HG03571 (cell line): ENCODE results near the gene LRP1.
"Not testable (repeated sequence)": the region's sequence is repeated elsewhere in the genome, so short reads cannot be mapped to it uniquely, and the experiment has no call there.

Experiments used
- ATAC-seq: cut with Tn5 transposase; IDR thresholded peaks from one replicate; pipeline ENCODE4 v1.9.1; 2021; ENCODE audit not compliant: unreplicated experiment

Gene LRP1

DNA sequence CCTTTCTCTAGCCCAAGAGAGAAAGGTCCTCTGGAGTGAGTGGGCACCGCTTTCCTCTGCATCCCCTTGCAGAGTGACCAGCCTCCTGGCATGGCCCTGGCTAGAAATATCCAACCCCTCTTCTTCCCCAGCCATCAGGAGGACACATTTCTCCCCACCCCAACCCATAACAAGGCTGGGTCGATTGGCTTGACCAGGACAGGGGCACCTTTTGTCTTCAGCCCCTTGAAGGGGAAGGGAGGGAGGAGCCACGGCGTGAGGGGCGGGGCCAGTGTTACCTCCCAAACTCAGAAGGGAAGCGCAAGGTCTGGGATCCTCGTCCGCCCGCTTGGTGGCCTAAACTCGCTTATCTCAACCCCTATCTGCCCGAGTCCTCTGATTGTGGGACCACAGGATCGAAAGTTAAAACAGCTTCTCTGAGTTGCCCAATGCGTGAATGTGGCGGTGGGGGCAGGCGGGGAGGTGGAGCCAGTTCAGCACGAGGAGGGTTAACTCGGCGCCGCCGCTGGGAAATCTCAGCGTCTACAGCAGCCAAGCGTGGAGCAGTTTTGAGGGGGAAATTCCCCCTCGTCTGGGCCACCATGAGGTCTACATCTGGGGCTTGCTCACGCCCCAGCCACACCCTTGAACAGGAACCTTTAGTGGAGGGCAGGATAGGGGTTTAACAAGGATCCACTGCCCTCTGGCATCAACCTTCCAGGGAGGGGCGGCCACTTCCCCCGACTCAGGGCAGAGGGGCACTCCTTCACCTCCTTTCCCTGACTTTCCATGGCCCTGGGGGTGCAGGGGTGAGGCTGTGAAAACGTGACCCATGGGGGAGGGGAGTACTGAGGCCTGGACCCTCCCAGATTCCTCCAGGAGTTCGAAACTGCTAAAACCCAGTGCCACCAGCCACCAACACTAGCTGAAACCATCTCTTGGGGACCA lies 17.9 kb upstream of the LRP1 start:
- peak; percentile 53 for ATAC-seq

DNA sequence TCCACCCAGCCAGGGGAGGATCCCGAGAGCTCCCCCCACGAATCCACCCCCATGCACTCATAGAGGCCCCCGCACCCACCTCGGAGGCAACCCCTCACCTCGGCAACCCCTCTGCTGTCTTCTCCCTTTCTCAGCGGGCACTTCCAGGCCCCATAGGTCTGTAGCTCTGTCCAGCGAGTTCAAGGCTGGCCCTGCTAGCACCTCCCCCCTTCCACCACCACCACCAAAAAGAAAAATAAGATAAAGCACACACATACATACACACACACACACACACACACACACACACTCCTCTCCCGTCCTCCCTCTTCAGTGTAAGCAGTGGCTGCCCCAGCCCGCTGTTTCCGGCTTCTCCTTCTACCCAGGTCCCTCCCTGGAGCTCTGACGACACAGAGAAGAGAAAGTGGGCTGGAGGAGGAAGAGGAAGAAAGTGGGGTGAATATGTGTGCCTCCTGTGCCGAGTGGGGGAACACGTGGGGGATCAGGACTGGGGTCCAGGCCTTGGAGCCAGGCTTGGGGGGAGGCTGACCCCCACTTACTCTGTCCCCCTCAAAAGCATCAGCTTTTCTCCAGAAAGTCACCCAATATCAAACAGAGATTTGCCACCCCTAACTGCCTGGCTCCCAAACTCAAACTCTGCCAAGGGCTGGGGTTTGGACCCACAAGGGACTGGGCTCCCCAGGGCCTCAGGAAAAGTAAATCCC lies 17.1 kb upstream of the LRP1 start, which contains the start of gene STAT6:
TSS of gene STAT6 (minus strand) at position 332 of the 704 bp plus-strand sequence. CDS start 3,084 bp downstream, outside the sequence.
- peak; percentile 50 for ATAC-seq

GRCh38 chr12:57112492-57113294 lies 15.6 kb upstream of the LRP1 start:
- peak; percentile 44 for ATAC-seq

DNA sequence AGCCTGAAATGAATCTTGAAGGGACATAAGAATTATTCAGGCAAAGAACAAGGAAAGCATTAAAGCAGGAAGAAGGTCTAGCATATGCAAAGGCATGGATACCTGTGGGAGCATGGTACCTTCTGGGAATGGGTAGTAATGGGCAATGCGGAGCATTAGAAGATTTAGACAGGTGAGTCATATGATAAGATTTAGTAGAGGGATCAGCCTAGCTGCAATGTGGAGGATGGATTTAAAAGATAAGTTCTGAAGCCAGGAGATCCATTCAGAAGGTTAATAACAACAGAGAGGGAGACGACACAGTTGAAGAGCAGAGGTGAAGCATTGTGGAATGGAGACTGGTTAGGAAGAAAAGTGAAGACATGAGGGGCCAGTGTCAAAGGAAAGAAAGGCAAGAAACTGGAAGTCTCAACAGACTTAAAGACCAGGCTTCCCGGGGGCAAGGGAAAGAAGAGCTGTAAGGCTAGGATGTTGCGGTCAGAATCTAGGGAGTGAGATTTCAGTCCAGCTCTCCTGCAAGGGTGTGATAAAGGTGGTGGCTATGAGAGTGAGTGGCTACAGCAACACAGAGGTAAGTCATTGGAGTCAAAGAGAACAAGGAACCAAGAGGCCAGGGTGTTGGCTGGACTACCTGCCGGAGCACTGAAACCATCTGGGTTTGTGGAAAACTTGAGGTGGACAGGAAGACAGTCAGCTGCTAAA lies 11.6 kb upstream of the LRP1 start:
- no peak for ATAC-seq

- ATAC-seq = no peak
Measured at GRCh38 chr12:57118711-57119271, 9.5 kb upstream of the LRP1 start.

GRCh38 chr12:57119294-57120085 lies 8.8 kb upstream of the LRP1 start:
- ATAC-seq = no peak

DNA sequence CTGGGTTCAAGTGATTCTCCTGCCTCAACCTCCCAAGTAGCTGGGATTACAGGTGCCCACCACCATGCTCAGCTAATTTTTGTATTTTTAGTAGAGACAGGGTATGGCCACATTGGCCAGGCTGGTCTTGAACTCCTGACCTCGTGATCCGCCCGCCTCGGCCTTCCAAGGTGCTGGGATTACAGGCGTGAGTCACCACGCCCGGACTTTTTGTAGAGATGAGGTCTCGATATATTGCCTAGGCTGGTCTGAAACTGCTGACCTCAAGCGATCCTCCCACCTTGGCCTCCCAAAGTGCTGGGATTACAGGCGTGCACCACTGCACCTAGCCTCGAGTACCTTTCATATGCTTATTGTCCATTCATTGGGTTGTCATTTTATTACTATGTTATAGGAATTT lies 7.6 kb upstream of the LRP1 start:
- ATAC-seq = not testable (repeated sequence)

- no peak for ATAC-seq
Measured at GRCh38 chr12:57123813-57124212, 4.5 kb upstream of the LRP1 start.

DNA sequence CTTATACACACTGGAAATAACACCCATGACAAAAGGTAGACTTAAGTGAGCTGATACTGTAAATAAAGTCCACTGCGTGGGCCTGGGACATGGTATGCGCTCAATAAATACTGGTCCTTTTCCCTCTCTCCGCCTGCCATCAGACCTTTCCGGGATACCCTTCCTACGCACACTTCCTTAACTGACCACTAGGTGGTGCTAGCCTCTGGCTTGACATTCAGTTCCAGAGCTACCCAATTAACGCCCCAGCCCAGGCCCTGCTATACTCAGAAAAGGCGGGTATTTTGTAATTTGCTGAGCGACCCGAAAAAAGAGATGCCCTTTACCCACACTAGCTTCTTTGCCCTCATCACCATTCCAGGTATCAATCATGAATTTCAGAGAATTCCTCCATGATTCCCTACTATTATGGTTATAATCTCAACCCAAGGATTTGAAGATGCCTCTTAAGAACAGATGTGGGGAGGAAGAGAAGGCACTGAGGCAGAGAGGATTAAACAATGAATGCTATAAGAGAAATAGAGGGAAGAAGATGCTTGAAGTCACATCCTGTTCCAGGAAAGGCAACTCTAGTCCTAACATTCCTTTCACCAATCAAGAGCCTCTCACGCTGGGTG lies 3.9 kb upstream of the LRP1 start:
- no peak for ATAC-seq

DNA sequence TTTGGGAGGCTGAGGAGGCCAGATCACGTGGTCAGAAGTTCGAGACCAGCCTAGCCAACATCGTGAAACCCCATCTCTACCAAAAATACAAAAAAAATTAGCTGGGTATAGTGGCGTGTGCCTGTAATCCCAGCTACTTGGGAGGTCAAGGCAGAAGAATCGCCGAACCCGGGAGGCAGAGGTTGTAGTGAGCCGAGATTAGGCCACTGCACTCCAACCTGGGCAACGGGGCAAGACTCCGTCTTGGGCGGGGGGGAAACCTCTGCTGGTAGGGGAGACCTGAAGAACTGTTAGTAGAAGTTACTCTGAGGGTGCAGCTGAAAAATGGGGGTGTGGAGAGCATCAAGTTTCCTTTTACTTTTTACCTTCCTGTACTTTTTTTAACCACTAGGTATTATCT lies 2.2 kb upstream of the LRP1 start:
- ATAC-seq = no peak

- ATAC-seq = no peak
Measured at GRCh38 chr12:57126561-57126960, 1.7 kb upstream of the LRP1 start.

DNA sequence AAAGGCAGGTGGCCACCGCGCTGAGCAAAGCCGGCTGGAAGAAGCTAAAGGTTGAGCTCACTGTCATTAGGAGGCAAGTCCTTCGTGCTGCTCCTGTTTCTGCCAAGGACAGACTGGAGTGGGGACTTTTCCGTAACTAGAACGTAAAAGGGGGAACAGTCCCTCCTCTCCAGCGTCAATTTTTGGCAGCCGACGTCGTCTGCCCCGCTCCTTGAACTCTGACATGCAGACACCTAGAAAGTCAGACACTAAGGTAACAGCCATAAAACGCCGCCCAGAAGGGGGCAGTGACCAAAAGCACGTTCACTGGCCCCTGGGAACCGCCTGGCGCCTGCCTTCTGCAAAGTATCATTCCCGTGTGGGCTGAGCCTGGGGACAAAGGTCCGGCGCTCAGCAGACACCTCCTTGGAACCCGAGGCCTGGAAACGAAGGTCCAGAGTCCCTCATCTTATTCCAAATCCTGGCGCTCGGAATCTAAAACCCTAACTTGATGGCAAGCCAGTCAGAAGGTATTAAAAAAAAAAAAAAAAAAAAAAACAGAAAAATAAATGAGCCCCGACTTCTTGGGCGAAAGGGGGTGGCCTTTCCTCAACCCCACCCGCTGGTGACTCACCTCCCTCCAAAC lies 1.1 kb upstream of the LRP1 start:
- ATAC-seq = no peak

GRCh38 chr12:57128519-57129247 lies 400 bp downstream of the LRP1 start:
- ATAC-seq = no peak

- no peak for ATAC-seq
Measured at GRCh38 chr12:57129321-57129842, 1.1 kb downstream of the LRP1 start.

- ATAC-seq = no peak
Measured at GRCh38 chr12:57129889-57130288, 1.6 kb downstream of the LRP1 start.

DNA sequence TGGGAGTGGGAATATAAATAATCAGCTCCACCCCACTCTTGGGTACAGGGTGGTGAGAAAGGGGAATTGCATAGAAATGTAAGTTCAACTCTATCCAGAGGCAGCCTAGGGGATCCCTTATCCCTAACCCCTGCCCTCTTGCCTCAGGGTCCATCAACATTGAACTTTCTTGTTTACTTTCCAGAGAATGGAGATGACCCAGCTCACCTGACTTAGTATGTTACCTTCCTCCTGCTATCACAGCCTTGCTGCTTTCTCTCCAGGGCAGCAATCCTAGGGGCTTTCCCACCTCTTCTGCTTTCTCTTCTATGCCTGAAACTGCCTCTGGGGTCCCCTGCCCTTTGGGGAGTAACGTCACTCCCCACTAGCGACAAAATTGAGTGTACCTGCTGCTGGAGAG lies 2.7 kb downstream of the LRP1 start:
- no peak for ATAC-seq

DNA sequence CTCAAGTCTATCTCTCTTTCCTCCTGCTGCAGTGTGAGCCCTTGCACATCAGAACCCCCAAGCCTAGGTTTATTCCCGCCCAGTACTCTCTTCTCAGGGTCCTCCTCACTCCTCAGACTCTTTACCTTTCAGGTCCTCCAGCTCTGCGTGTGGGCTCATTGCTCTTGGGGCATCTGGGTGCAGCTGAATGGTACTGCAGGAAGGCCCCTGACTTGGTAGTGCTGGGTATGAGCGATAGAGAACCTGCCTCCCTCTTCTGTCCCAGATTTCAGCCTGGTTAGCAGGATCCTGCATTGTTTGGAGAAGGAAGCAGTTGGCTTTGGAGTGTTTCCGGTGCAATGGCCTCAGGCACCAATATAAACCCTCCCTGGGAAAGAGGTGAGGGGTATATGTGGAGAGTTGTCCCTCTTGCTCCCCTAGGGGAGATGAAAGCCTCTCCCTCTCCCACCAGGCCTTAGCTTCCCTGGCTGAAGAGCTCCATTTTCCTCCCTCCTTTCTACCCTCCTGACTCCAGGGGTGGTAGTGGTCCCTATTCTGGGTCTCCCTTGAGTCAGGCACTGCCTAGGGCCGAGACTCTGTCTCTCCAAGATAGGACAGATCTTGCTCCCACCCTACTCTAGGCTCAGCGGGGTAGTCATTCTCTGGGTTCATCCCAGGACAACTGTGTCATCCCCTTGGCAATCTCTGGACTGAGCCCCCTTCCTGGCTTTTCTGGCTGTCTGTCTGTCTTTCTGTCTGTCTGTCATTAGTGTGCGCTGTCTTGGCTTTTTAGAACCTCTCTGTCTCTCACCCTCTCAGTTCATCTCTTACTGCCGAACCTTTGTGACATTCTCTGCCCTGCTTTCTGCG lies 3.8 kb downstream of the LRP1 start:
- no peak for ATAC-seq
